GM21390 (cell line): Measurements from ENCODE around the gene RTCB.
"Not testable (repeated sequence)": the region's sequence is repeated elsewhere in the genome, so short reads cannot be mapped to it uniquely, and the experiment has no call there.

ENCODE experiments used
- ATAC-seq: cut with Tn5 transposase; IDR thresholded peaks from one replicate; pipeline ENCODE4 v1.9.1; 2021; ENCODE audit not compliant: unreplicated experiment

RTCB gene

DNA sequence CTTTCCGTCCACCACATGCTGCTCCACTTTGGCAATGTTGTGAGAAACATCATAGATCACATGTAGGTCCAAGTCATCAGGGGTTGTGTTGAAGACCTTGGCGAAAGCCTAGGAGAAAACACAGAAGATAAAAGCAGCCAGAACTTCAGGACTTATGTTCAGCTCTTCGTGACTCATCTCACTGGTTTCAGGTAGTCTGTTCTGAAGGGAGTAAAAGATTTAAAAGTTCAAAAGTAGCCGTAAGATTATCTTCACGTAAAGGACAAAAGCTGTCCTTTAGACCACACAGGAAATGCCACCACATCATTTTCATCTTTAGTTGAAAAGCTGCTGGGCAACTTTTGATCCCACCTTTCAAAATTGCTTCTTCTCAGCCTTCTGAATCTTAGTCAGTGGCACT lies 16.9 kb downstream of the RTCB start:
- ATAC-seq, result no peak

DNA sequence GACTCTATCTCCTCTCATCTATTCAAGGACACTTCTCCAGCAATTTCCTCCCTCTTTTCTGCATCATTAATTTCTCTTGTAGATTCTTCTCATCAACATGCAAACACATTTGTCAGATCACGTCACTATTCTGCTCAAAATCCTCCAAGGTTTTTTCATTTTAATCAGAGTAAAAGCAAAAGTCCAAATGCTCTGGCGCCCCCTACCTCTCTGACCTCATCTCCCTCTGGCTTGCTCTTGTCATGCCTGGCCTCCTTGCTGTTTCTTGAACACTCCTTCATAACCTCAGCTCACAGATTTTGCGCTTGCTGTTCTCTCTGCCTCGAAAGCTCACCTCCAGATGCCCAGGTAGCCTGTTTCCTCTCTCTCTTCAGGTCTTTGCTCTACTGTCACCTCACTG lies 22.4 kb downstream of the RTCB start:
- ATAC-seq, result no peak

DNA sequence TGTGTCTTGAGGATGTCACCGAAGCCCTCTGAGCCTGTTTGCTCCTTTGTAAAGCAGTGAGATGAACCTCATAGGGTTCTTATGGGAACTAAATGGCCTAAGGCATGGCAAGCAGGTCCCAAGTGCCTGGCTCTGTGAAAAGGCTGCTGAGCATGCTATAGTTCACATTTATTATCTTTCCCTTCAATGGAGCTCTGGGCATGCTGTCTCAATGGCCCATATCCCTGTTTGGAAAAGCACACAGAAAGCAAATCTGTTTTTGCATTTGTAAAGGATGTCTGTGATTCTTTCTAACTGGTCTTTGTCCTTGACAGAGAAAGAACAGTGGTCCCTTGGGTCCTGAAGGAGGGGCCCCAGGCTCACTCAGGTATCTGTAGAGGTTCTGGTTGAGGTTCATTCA lies 26.4 kb downstream of the RTCB start:
- no peak for ATAC-seq

DNA sequence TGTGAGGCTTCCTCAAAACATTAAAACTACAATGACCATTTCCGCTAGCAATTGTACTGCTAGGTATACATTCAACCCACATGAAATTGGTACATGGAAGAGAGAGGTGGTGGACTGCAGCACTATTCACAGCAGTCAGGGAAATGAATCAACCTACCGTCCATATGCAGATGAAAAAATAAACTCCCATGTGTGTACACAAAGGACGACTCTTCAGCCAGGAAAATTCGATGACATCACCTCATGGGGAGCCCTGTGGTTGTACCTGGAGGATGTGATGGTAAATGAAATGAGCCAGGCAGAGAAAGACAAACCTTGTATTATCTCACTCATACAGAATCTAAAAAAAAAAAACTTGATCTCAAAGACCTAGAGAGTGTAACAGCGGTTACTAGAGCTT lies 31.1 kb downstream of the RTCB start:
- no peak for ATAC-seq

DNA sequence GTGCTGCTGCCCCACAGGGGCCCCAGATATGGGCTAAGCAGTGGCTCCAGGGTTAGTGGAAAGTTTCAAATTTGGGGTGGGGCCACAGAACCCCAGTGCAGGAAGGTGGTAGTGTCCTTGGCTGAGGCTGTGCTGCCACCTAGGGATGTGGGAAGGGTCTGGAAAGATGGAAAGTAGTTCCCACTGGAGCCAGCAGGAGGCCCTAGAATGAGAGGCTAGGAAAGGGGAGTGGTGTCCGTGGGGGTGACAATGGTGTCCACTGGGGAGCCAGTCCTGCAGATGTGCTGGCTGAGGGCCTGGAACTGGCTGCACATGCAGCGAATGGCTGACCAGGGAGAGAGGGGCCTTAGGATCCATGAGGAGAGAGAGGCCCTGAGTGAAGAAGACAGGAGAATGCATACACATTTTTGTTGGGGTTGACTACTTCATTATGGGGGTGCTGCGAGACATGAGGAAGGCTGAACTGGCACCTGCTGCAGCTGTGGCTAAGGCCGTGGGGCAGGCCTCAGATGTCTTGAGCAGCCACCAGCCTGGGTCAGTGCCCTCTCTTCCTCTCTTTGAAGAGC lies 33.3 kb downstream of the RTCB start:
- ATAC-seq, result no peak

GRCh38 chr22:32376681-32377080 lies 35.4 kb downstream of the RTCB start:
- no peak for ATAC-seq

DNA sequence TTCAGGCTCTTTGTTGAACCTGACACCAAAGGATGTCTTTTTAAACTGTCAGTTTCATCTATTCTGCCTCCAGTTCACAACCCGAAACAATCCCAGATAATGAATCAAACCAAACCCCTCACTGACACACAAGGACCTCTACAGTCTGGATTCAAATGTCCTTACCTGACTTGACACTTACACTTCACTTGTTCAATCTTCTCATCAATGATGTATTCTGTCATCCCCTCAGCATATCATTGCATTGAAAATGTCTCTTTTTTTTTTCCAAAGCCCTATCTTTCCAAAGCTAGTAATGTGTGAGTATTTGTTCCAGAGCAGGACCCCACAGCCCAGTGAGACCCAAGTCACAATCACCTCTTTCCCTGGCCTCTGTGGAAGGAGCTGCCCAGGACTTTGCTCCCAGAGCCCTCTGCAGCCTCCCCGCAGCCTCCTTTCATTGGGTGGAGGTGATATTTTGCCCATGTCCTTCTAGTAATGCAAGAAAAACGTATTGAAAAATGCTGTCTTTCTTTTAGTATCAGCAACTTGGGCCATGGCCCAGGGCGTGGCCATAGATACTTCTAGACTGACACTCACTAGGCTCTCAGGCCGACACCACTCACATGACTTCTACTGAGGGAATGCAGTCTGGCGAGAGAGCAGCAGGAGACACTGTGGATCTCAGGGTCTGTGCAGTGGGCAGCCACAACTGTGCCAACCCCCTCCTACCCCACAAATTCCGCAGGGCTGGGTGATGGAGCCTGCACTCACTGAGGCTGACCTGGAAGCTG lies 36.2 kb downstream of the RTCB start:
- no peak for ATAC-seq

GRCh38 chr22:32364210-32364609 lies 47.8 kb downstream of the RTCB start:
- no peak for ATAC-seq

DNA sequence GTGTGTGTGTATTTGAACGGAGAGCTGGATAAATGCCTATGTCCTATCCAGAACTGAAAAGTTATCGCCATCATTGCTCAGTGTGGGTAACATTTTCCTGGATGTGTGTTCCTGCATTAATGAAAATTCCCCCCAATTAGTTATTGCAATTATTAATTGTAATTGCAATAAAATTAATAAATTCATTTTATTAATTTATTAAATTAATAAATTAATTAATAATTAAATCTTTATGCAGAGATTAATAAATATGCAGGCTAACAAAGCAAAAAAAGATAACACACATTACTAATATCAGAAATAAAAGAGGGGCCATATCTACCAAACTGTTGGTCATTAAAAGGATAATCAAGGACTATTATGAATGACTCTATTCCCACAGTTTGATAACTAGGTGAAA lies 50.8 kb downstream of the RTCB start:
- ATAC-seq, result no peak

DNA sequence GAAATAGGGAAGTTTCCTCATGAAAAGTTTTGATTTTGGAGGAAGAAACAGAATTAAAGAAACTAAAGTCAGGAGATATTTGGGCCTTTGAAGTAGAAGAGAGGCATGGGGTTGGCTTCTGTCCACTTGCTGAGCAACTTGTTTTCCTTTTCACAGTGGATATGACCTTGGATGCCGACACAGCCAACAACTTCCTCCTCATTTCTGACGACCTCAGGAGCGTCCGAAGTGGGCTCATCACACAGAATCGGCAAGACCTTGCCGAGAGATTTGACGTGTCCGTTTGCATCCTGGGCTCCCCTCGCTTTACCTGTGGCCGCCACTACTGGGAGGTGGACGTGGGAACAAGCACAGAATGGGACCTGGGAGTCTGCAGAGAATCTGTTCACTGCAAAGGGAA lies 52.0 kb downstream of the RTCB start:
- ATAC-seq, result not testable (repeated sequence)

DNA sequence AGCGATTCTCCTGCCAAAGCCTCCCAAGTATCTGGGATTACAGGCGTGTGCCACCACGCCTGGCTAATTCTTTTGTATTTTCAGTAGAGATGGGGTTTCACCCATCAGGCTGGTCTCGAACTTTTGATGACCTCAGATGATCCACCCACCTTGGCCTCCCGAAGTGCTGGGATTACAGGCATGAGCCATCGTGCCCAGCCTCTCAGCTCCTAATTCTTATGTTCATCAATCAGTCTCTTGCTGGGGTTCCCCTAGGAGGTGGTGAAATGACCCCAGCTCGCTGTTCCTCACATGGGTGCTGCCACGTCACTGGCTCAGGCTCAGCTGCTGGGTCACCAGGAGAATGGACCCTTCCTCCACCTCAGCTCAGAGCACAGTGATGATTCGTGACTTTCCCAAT lies 54.5 kb downstream of the RTCB start, which contains the start of gene RFPL3:
RFPL3 (plus strand) TSS at position 301 of the 400 bp plus-strand sequence. CDS start 205 bp downstream, outside the sequence.
- ATAC-seq, result not testable (repeated sequence)

- no peak for ATAC-seq
Measured at GRCh38 chr22:32355760-32356159, 56.3 kb downstream of the RTCB start.

DNA sequence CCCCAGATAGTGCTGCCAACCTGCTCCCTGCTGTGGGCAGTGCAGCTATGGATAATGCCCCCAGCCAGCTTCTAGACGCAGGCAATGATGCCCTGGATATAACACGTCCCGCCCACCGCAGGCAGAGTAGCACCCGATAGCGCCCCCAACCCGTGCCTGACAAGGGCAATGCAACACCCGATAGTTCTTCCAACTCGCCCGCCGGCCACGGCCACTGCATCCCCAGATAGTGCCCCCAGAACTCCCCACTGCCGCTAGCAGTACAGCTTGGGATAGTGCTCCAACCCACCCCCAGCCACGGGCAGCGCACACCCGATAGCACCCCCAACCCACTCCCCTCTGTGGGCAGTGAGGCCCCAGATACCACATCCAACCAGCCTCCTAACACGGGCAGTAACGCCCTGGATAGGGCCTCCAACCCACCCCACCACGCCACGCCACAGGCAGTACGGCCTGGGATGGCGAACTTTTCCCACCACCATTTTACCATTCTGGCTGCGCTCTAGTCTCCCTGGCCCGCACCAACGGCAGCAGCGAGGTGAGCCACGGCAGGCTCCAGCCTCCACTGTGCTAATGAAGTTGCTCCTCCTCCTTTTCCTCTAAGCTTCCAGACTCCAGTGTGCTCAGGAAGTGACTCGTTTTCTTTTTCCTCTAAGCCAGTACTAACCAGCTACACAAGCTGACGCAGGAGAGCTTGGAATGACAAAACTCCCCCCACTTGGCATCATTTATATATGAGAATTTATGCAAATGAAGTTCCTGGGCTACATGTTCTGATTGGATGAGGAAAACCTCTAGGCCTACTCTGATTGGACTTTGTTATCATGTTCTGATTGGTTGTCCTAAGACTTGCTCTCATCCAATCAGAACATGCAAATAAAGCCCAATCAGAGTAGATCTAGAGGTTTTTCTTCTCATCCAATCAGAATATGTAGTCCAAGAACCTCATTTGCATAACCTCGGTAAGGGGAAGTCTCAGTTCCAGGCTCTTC lies 57.4 kb downstream of the RTCB start:
- ATAC-seq, result no peak

DNA sequence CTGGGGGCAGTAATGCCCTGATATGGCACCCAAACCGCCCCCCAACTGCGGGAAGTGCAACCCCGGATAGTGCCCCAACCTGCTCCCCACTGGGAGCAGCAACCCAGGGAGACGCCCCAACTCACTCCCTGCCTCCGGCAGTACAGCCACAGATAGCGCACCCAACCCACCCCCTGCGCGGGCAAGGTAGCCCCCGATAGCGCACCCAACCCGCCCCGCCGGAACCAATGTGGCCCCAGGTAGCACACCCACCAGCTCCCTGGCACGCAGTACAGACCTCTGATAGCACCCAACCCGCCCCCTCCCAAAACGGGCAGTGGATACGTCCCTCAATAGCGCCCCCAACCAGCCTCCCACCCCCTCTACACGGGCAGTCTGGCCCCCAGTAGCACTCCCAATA lies 58.2 kb downstream of the RTCB start:
- no peak for ATAC-seq

GRCh38 chr22:32353292-32353691 lies 58.8 kb downstream of the RTCB start:
- ATAC-seq, result no peak

GRCh38 chr22:32352681-32353080 lies 59.4 kb downstream of the RTCB start:
- ATAC-seq, result no peak

GRCh38 chr22:32351875-32352274 lies 60.2 kb downstream of the RTCB start:
- not testable (repeated sequence) for ATAC-seq

- no peak for ATAC-seq
Measured at GRCh38 chr22:32348031-32348611, 63.9 kb downstream of the RTCB start.

- ATAC-seq, result no peak
Measured at GRCh38 chr22:32343941-32344340, 68.1 kb downstream of the RTCB start.

- no peak for ATAC-seq
Measured at GRCh38 chr22:32342977-32343376, 69.1 kb downstream of the RTCB start.

DNA sequence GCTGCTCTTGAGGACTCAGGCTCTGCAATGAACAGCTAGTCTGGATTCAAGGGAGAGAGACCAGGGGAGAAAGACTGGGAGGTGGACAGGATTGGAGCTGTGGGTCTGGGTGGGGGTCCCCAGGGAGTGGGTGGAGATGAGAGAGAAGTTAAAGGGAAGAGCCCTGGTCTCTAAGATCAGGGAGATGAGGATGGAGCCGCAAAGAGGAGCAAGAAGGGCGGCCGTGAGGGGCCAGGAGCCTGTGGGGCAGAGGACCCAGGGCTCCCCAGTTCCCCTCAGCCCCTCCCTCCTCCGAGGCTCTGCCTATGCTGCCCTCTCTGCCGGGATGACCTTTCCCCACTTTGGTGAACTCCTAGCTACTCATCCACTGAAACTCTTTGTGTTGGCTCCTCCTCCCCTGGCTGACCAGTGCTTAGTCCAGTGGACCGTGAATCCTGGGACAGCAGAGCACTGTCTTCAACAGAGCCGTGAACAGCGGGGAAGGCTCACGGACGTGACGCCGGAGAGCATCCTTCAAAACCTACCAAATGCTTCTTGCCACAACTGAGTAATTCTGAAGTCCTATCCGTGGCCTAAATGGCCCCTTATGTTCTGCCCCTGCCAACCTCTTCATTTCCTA lies 70.8 kb downstream of the RTCB start:
- ATAC-seq, result no peak
